ENCODE results near the gene CNN3. TPM values are rescaled to one million over a fixed set of nuclear protein-coding genes. Genes with fewer than 3 reads are reported as not detected.
A peak's percentile ranks its signal among the peaks of the same experiment; 100 is the strongest.
"Not testable (repeated sequence)": the region's sequence is repeated elsewhere in the genome, so short reads cannot be mapped to it uniquely, and the experiment has no call there.

Gene CNN3
- total RNA-seq, 3 donors from 2014 or later, result 61.3 to 165 (median 129) TPM

DNA sequence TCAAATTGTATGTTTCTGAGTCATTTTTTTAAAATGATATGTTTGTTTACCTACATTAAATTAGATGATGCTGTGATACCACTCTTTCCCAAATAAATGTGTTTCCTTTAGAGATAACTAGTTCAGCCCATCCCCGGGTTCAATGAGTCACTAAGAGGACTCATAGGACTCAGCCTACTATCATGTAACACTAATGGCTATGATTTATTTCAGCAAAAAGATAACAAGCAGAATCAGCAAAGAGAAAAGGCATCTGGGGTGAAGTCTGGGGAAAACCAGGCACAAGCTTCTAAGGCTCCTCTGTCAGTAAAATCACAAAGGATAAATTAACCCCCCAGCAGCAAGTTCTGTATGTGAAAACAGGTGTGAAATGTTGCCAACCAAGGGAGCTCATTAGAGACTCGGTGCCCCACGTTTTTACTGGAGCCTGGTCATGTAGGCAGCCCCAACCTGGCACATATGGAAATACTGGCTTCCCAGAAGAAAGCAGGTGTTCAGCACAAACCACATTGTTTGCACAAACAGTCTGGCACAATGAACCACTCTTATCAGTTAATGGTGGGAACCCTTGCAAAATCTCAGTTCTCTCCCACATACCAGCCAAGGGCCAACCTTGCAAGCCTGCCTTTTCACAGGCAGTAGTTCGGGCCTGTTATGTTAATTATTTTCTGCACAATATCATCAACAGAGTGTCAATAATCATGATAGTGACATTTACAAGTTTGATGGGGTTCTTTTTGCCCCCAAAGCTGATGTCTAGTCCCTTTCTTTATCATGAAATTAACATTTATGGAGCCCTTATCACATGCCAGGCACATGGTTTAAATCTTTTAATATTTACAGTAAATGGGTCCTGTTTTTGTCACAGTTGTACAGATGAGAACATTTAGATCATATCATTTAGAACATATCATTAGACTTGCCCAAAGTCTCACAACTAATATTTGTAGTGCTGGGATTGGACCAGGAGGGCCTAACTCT is 23.1 kb upstream of the CNN3 start:
- Histone ChIP-seq H3K4me1 (ENCODE audit: low read depth) (peaks cover 15% of the 10 kb centered on the region), H3K36me3 (ENCODE audit: low read depth) (no peaks in the 10 kb centered on the region), H3K9me3 (no peaks in the 10 kb centered on the region), H3K4me3 (no peak overlapping the region)
- TF ChIP-seq, protein P1, sequence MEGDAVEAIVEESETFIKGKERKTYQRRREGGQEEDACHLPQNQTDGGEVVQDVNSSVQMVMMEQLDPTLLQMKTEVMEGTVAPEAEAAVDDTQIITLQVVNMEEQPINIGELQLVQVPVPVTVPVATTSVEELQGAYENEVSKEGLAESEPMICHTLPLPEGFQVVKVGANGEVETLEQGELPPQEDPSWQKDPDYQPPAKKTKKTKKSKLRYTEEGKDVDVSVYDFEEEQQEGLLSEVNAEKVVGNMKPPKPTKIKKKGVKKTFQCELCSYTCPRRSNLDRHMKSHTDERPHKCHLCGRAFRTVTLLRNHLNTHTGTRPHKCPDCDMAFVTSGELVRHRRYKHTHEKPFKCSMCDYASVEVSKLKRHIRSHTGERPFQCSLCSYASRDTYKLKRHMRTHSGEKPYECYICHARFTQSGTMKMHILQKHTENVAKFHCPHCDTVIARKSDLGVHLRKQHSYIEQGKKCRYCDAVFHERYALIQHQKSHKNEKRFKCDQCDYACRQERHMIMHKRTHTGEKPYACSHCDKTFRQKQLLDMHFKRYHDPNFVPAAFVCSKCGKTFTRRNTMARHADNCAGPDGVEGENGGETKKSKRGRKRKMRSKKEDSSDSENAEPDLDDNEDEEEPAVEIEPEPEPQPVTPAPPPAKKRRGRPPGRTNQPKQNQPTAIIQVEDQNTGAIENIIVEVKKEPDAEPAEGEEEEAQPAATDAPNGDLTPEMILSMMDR (IDR thresholded peaks at IDR 0.05), result no peak
- ATAC-seq (peak; percentile 89), DNase-seq (no peak)
- intact Hi-C loops (cut with DNase I, micrococcal nuclease), result no loop called here

DNA sequence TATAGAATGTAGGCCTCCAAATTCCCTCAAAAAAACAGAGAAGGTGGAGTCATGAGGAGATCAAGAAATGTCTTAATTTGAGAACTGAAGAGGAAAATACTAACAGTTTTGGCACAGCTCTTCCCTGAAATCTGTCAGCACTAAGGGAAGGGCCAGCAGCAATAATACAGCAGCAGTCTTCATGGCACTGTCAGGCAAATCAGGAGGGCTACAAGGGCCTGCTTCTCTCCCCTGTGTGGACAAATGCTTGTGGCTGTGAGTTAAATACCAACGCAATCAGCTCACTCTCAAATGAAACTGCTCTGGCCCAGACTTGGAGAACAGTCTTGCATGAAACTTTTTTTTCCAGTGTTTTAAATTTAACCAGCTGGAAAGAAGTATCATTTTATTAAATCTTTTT is 20.5 kb upstream of the CNN3 start:
- H3K9me3 ChIP-seq, result no peaks in the 10 kb centered on the region
- H3K4me1 ChIP-seq (ENCODE audit: low read depth), result peaks cover 15% of the 10 kb centered on the region
- ATAC-seq (no peak), DNase-seq (no peak)
- TF ChIP-seq, protein P1 (IDR thresholded peaks at IDR 0.05), result no peak
- intact Hi-C loops (cut with DNase I, micrococcal nuclease), result no loop called here
- no peaks in the 10 kb centered on the region for H3K36me3 ChIP-seq (ENCODE audit: low read depth)
- no peak overlapping the region for H3K4me3 ChIP-seq

DNA sequence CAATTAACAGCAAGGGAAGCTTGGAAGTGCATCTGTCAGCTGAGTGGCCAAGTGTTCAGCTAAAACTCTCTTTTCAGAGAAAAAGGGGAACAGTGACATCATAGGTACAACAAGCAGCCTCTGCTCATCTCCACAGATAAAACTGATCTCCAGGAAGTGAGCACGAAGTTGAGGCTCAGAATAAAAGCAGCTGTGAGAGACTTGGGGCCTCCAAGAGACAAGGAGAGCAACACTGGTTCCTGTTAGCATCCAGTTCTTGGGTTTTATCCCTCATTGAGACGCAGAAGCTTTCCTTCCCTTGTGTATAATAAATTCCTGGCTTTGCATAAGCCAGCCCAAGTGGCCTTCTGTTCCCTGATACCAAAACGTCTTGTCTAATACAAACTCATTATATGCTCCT is 20.0 kb upstream of the CNN3 start:
- ATAC-seq (no peak), DNase-seq (no peak)
- Histone ChIP-seq H3K4me1 (ENCODE audit: low read depth) (peaks cover 15% of the 10 kb centered on the region), H3K4me3 (no peak overlapping the region), H3K9me3 (no peaks in the 10 kb centered on the region), H3K36me3 (ENCODE audit: low read depth) (no peaks in the 10 kb centered on the region)
- TF ChIP-seq, protein P1 (IDR thresholded peaks at IDR 0.05), result no peak
- intact Hi-C loops (cut with DNase I, micrococcal nuclease), result no loop called here

DNA sequence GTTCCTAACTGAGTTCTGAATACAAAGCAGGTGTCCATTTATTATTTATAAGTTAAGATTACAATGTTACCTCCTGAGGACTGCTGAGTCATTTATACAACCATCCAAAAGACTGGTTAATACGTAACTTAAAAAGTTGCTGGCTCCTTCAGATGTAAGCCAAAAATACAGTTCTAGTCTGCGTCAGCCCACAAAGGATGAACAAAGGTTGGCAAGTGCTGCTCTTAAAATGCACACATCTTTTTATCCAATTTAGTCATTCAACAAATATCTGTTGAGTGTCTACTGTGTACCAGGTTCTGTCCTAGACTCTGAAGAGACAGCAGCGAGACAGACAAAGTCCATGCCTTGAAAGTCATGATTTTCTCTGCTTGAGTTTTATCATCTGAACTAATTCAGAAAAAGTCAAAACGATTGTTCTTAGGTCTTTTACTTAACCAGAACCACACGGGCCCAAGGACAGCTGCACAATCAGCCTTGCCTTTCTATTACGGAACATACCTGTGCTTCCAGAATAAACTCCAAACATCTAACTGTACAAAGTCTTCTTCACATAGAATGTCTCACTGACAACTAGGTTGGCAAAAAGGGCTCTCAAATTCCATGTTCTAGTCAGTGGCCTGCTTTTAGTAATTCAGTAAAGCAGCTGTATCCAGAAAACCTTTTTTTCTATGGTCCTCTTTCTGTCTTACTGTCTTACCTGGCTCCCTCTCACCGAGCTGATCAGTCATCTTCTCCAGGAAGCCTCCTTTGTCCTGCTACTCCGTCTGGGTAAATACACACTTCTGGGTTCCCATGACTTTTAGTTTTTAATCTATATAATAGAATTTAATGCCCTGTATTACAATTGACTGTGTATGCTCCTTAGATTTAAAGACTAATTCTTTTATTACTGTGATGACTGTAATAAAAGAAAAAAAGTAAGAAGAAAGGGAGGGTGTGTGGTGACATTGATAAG is 15.5 kb upstream of the CNN3 start:
- ATAC-seq, result peak; percentile 86
- intact Hi-C loops (cut with DNase I, micrococcal nuclease), result no loop called here
- Histone ChIP-seq H3K4me1 (ENCODE audit: low read depth) (peaks cover 8% of the 10 kb centered on the region), H3K9me3 (no peaks in the 10 kb centered on the region), H3K4me3 (no peak overlapping the region), H3K36me3 (ENCODE audit: low read depth) (no peaks in the 10 kb centered on the region)
- TF ChIP-seq, protein P1 (IDR thresholded peaks at IDR 0.05), result no peak
- no peak for DNase-seq

DNA sequence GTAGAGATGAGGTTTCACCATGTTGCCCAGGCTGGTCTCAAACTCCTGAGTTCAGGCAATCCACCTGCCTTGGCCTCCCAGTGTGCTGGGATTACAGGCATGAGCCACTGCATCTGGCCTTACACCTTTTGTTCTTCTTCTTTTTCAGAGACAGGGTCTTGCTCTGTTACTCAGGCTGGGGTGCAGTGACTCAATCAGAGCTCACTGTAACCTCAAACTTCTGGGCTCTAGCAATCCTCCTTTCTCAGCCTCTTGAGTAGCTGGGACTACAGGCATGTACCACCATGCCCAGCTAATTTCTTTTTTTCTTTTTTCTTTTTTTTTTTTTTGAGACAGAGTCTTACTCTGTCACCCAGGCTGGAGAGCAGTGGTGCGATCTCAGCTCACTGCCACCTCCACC is 14.6 kb upstream of the CNN3 start:
- H3K4me1 ChIP-seq (ENCODE audit: low read depth); H3K9me3 ChIP-seq; H3K36me3 ChIP-seq (ENCODE audit: low read depth); ATAC-seq; intact Hi-C loops (cut with DNase I, micrococcal nuclease); DNase-seq; H3K4me3 ChIP-seq: not testable (repeated sequence)
